Hepatocyte (in vitro differentiated cells): ENCODE measurements around the gene APOBEC3C.
"Not testable (repeated sequence)": the region's sequence is repeated elsewhere in the genome, so short reads cannot be mapped to it uniquely, and the experiment has no call there.

Experiments used
- EZH2 ChIP-seq: fragments of 200-600 bp; sonication (generic); IDR thresholded peaks from 2 replicates; pipeline ENCODE4 v1.6.1; 2016; ENCODE audit warnings: antibody characterized with exemption, mild to moderate bottlenecking, borderline replicate concordance
- TF ChIP-seq, protein P1 (sequence below): fragments of 200-600 bp; sonication (generic); IDR thresholded peaks from 2 replicates; pipeline ENCODE4 v1.5.1; 2016; ENCODE audit warnings: antibody characterized with exemption, mild to moderate bottlenecking; ENCODE audit not compliant: poor library complexity

DNA sequence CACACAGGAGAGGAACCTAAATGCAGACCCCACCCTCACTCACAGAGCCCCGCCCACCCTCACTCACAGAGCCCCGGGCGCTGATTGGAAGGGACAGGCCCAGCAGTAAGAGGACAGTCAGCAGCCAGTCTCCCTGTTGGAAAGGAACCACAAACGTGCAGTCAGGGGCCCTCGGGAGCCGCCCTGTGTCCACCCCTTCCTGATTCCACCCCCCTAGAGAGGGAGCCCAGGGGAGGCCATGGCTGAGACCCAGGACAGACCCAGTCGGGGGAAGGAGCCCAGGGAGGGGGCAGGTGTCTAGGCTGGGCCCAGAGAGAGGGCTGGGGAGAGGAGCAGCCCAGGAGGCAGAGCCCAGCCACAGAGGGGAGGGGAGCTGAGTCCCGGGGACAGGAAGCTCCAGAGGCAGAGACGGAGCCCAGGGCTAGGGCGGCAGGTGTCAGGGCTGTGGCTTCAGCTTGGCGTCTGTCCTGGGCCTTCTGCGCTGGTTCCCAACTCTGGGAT, 21.1 kb upstream of the APOBEC3C start:
- TF ChIP-seq, protein P1, sequence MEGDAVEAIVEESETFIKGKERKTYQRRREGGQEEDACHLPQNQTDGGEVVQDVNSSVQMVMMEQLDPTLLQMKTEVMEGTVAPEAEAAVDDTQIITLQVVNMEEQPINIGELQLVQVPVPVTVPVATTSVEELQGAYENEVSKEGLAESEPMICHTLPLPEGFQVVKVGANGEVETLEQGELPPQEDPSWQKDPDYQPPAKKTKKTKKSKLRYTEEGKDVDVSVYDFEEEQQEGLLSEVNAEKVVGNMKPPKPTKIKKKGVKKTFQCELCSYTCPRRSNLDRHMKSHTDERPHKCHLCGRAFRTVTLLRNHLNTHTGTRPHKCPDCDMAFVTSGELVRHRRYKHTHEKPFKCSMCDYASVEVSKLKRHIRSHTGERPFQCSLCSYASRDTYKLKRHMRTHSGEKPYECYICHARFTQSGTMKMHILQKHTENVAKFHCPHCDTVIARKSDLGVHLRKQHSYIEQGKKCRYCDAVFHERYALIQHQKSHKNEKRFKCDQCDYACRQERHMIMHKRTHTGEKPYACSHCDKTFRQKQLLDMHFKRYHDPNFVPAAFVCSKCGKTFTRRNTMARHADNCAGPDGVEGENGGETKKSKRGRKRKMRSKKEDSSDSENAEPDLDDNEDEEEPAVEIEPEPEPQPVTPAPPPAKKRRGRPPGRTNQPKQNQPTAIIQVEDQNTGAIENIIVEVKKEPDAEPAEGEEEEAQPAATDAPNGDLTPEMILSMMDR: not testable (repeated sequence)
- TF ChIP-seq EZH2: not testable (repeated sequence)
